ENCODE results near the gene CCDC178. TPM values are rescaled to one million over a fixed set of nuclear protein-coding genes. Genes with fewer than 3 reads are reported as not detected.
"Not testable (repeated sequence)": the region's sequence is repeated elsewhere in the genome, so short reads cannot be mapped to it uniquely, and the experiment has no call there.

The CCDC178 gene, protein sequence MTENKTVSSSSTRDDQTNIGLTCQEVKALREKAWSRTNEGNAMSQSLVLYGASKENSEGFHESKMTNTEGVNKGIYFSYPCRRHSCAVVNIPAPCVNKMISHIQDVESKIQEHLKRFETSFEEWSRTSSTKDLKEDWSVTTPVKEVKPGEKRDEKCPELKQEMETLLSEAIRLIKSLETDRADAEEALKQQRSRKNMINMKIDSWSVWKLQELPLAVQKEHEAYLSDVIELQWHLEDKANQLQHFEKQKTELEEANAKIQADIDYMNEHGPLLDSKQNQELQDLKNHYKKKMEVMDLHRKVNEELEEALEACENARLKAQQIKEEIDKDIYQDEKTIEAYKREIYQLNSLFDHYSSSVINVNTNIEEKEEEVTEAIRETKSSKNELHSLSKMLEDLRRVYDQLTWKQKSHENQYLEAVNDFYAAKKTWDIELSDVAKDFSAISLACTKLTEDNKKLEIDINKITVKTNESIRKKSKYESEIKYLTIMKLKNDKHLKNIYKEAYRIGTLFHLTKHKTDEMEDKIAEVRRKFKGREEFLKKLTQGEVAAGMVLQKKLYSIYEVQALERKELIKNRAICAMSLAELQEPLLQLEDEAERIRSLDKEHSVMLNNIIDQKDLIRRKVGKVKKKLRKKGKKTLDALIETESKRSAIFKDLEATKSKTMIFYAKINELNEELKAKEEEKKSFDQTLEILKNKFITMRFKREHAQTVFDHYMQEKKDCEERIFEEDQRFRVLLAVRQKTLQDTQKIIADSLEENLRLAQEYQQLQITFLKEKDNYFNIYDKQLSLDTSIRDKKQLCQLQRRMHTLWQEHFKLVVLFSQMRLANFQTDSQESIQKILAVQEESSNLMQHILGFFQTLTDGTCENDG
- polyA plus RNA-seq (2013, experiment 1 of 2; ENCODE audit: insufficient read length) = not detected
- polyA plus RNA-seq (2013, experiment 2 of 2; ENCODE audit: insufficient read length) = 0.26 TPM

- peak; percentile 73 for DNase-seq
Measured at GRCh38 chr18:33440060-33441043, at the start of gene CCDC178. TSS of gene CCDC178 (minus strand) at chr18:33440721. CDS start at chr18:33412088, 28,633 bp downstream.

DNA sequence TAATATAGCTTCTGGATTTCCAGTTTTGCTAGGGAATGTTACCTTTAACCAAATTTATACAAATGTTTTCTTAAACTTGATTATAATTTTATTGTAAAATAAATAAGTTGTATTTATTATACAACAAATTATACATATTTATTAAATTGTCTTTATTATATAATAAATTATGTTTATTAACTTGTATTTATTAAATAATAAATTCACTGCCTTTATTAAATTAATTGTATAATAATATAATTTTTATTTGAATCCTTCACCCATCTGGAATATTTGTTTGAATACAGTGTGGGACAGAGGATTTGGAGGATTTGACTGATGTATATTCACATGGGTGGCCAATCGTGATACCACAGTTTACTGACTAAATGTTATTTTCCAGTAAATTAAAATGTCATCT lies 43.4 kb upstream of the CCDC178 start:
- no peak for DNase-seq

GRCh38 chr18:33472509-33472908 lies 32.0 kb upstream of the CCDC178 start:
- DNase-seq = no peak

DNA sequence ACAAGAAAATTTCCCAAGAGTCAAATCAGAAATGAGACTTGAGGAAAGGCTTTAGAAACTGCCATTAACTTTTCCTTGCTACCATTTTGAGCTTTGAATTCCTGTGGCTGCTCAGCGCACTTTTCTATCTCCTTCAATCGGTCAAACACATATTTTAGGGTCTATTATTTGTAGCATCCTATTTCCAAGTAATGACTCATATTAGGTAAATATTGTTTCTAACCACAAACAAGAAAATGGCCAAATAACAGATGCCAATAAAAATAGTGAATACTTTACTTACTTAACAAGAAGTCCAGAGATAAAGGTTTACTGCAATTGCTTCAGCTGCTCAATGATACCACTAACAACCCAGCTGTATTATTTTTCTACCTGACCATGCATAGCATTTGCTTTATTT lies 29.7 kb upstream of the CCDC178 start:
- peak; percentile 51 for DNase-seq

GRCh38 chr18:33469699-33470098 lies 29.2 kb upstream of the CCDC178 start:
- DNase-seq = no peak

GRCh38 chr18:33467531-33467930 lies 27.0 kb upstream of the CCDC178 start:
- no peak for DNase-seq

DNA sequence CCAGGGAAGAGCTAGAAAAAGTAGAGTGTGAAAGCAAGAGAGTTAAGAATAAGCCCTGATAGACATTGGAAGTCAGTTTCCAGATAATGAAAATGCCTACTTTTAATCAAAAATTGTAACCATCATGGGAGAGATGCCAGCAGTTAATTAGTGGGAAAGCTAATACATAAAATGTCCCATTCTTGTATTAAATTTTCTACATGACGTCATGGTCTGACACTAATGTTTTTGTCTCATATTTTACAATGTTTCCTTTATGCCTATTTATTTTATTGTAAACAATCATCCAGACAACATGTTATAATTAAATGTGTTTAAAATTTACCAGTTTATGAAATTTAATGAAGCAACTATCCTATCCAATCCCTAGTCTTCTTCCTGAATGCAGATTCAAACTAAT lies 26.3 kb upstream of the CCDC178 start:
- DNase-seq = no peak

DNA sequence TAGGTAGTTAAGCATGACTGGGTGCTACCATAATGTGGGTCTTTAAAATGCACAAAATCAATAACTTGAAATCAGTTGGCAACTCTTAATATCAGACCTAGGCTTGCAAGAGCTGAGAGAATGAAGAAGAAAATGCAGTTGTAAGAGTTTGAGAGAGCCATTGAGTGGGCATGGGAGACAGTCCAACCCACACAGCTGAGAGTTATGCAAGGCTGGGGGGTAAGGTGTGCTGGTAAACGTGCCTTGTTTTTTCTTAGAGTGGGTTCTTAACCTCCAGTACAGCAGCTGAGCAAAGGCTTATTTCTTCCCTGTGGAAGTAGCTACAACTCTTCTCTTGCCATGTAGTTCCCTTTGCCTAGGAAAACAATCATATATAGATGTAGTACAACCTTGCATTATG lies 20.2 kb upstream of the CCDC178 start:
- DNase-seq = no peak

- no peak for DNase-seq
Measured at GRCh38 chr18:33459612-33460011, 19.1 kb upstream of the CCDC178 start.

DNA sequence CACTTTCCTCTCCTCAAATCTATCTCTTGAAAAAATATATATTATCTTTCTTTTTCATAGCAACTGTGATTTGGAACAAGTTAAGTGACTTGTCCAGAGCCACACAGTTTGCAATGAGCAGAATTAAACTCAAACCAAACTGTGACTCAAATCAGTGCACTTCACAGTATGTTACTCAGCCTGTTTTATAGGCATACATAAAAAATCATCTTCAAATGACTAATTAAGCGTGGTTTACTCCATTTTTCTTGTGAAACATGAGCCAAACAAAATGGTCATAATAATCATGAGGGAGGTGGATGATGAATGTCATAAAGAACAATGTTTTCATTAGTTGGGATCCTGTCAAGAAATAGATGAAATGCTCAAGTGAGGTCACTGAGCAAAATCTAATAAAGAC lies 6.1 kb upstream of the CCDC178 start:
- no peak for DNase-seq

- no peak for DNase-seq
Measured at GRCh38 chr18:33444709-33445108, 4.2 kb upstream of the CCDC178 start.

DNA sequence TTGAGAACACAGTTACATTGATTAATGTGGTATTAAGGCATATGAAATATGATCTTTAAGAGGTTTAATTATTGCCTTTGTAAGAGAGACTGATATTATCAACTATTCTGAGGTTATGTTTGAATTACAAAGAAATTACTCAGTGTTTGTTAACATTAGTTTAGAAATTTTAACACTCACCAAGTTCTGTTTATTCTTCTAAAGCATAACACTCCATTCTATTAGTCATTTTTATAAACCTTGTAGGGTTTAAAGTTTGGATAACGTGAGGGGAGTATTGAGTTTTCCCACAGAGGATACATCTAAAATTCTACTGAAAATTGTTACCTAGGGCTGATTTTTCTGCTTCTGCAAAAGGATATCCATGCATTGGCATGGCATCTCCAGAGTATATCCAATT lies 7.7 kb downstream of the CCDC178 start:
- no peak for DNase-seq

- no peak for DNase-seq
Measured at GRCh38 chr18:33427549-33427948, 13.0 kb downstream of the CCDC178 start.

- DNase-seq = no peak
Measured at GRCh38 chr18:33424266-33424946, 16.1 kb downstream of the CCDC178 start.

DNA sequence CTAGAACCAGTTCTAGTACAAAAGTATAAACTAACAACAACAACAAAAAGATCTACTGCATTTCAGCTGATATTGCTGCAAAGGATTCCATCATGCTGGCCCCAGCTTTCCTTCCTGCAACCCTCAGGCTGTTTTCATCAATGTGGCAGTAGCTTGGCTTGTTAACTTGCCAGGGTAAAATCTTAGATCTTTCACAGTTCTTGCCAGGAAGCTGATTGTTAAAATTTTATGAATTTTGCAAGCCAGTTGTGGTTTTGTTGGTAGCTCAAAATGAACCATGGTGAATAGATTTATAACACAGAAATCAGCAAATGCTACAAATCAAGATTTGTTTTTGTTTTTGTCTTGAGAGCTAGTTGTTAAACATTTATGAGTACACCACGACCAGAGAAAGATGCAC lies 19.3 kb downstream of the CCDC178 start:
- no peak for DNase-seq

GRCh38 chr18:33404244-33404873 lies 36.2 kb downstream of the CCDC178 start:
- no peak for DNase-seq

- not testable (repeated sequence) for DNase-seq
Measured at GRCh38 chr18:33398939-33399338, 41.6 kb downstream of the CCDC178 start.

GRCh38 chr18:33375829-33376228 lies 64.7 kb downstream of the CCDC178 start:
- peak; percentile 7 for DNase-seq

DNA sequence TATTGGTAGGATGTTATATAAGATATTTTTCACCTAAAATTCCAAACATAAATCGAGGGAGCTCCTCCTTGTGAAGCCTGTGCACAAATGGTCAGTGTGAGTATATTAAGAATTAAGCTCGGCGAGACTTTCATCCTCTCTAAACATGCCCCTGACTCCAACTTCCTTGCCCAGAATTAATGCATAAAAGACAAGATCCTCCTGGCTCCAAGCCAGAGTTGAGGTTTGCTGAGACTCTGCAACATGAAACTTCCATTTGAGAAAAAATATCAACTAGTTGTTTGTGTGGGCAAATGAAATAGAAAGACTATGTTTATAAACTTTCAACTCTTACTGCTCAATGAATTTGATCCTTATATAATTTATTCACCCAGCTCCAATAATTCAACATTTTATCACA lies 68.1 kb downstream of the CCDC178 start:
- DNase-seq = peak; percentile 16

DNA sequence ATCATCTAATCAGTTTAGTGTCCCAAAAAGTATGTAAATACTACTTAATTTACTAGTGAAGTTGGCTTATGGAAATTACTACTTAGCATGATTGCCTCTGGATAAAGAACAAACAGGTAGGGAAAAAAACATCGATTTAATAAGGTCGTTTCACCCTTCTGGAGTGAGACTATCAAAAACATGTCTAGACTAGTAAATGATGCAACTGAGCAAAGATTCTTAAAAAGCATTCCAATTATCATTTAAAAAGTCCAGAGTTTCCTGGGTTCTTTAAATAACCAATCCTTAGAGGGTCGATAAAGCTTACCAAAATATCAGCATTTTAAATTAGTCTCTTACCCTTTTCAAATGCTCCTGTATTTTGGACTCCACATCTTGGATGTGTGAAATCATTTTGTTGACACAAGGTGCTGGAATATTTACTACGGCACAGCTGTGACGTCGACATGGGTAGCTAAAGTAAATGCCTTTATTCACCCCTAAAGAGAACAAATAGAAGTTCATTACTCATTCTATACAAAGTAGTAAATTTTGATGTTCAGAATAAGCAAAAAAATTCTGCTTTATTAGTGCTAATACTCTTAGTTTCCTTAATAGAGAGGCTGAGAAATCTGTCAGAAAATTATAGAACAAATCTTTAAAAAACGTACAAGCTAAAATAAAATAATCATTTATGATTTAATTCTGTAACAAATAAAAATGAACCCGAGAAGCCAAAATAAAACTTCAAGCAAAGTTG lies 70.6 kb downstream of the CCDC178 start:
- DNase-seq = no peak

Measured in fibroblast of skin of abdomen (primary cell).